ENCODE measurements around the gene ZNF775. TPM values are rescaled to one million over a fixed set of nuclear protein-coding genes. Genes with fewer than 3 reads are reported as not detected.

Gene ZNF775
- total and polyA plus RNA-seq, 8 donors: 4.0 to 11.7 (median 5.8) TPM

GRCh38 chr7:150340024-150340749 is 38.9 kb upstream of the ZNF775 start:
- peaks cover 0 to 20% of the 10 kb centered on the region in 2 donors for H3K4me1 ChIP-seq
- ATAC-seq (peak; percentile 59), DNase-seq (peak in 1 of 4 donors; percentile 44)
- peak overlapping the region; percentile 44 to 50 for H3K4me3 ChIP-seq
- no peaks in the 10 kb centered on the region for H3K9me3 ChIP-seq
- H3K27me3 ChIP-seq: peaks cover 8 to 50% of the 10 kb centered on the region in 2 donors
- TF ChIP-seq, protein P1, sequence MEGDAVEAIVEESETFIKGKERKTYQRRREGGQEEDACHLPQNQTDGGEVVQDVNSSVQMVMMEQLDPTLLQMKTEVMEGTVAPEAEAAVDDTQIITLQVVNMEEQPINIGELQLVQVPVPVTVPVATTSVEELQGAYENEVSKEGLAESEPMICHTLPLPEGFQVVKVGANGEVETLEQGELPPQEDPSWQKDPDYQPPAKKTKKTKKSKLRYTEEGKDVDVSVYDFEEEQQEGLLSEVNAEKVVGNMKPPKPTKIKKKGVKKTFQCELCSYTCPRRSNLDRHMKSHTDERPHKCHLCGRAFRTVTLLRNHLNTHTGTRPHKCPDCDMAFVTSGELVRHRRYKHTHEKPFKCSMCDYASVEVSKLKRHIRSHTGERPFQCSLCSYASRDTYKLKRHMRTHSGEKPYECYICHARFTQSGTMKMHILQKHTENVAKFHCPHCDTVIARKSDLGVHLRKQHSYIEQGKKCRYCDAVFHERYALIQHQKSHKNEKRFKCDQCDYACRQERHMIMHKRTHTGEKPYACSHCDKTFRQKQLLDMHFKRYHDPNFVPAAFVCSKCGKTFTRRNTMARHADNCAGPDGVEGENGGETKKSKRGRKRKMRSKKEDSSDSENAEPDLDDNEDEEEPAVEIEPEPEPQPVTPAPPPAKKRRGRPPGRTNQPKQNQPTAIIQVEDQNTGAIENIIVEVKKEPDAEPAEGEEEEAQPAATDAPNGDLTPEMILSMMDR (IDR thresholded peaks at IDR 0.05): no peak
- H3K27ac ChIP-seq: peak overlapping the region in 1 of 2 donors; percentile 73
- intact Hi-C loops (cut with DNase I): no loop called here
- H3K36me3 ChIP-seq: peaks cover 0 to 16% of the 10 kb centered on the region in 2 donors

GRCh38 chr7:150340875-150341262 is 38.3 kb upstream of the ZNF775 start:
- intact Hi-C loops (cut with DNase I): no loop called here
- ATAC-seq: no peak
- DNase-seq: peak in 1 of 4 donors; percentile 76
- H3K4me1 ChIP-seq: peaks cover 0 to 20% of the 10 kb centered on the region in 2 donors
- TF ChIP-seq, protein P1 (IDR thresholded peaks at IDR 0.05): no peak
- H3K36me3 ChIP-seq: peaks cover 0 to 16% of the 10 kb centered on the region in 2 donors
- H3K27me3 ChIP-seq: peaks cover 8 to 56% of the 10 kb centered on the region in 2 donors
- no peaks in the 10 kb centered on the region for H3K9me3 ChIP-seq
- H3K4me3 ChIP-seq: peak overlapping the region; percentile 44 to 50
- H3K27ac ChIP-seq: peak overlapping the region; percentile 67 to 73

DNA sequence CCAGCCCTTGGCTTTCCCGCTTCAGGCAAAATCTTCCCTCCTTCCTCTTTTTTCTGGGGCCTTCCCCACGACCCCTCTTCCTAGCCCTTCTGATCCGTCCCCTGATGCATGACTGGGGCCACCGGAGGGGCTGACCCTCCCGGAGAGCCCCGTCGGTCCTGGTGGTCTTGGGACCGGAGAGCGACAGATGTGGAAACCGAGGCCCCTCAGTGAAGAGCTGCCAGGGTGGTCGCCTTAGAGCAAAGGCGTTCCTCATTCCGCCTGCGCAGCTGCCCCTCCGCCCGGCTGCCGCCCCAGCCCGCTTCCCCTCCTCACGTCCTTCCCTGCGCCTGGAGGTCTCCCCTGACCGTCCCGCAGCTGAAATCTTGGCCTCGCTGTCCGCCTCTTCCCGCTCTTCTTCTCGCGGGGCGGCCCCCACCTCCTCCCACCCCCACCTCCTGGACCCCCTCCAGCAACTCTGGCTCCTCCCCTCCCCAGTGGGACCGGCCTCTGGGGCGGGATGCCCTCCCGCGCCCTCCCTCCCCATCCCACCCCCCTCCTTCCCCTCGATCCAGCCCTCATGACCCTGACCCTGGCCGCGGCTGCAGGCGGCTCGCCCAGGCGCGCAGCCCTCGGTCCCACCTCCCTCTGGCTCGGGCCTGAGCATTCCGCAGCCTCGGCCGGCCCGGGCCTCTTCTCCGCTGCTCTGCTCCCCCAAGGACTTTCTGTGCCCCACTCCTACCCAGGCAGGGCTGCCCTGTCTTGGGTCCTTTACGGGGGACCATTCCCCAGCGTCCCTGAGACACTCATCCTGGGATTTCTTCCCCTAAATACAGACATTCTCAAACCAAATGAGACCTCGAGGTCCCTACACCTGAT is 37.6 kb upstream of the ZNF775 start, which contains the start of gene RARRES2:
TSS of gene RARRES2 (minus strand) at position 367 of the 858 bp plus-strand sequence. CDS start 1,020 bp downstream, outside the sequence.
- TF ChIP-seq, protein P1 (IDR thresholded peaks at IDR 0.05): no peak
- no peaks in the 10 kb centered on the region for H3K9me3 ChIP-seq
- peak within 1 kb of the TSS; percentile 44 to 50 for H3K4me3 ChIP-seq
- peak; percentile 71 for ATAC-seq
- H3K27ac ChIP-seq: peak within 1 kb of the TSS; percentile 67 to 73
- peaks cover 0 to 20% of the 10 kb centered on the region in 2 donors for H3K4me1 ChIP-seq
- intact Hi-C loops (cut with DNase I): no loop called here
- H3K27me3 ChIP-seq: peaks cover 8 to 61% of the 10 kb centered on the region in 2 donors
- peak in 3 of 4 donors; percentile 51 to 91 (median 78) for DNase-seq
- H3K36me3 ChIP-seq: peaks cover 0 to 16% of the 10 kb centered on the region in 2 donors

- intact Hi-C loops (cut with DNase I): no loop called here
- TF ChIP-seq, protein P1 (IDR thresholded peaks at IDR 0.05): no peak
- DNase-seq (no peak), ATAC-seq (no peak)
- H3K27ac ChIP-seq: no peak overlapping the region
- H3K36me3 ChIP-seq: peaks cover 0 to 12% of the 10 kb centered on the region in 2 donors
- no peaks in the 10 kb centered on the region for H3K9me3 ChIP-seq
- H3K27me3 ChIP-seq: peaks cover 8 to 61% of the 10 kb centered on the region in 2 donors
- H3K4me3 ChIP-seq: no peak overlapping the region
- H3K4me1 ChIP-seq: peaks cover 0 to 20% of the 10 kb centered on the region in 2 donors
These were observed 37.1 kb upstream of the ZNF775 start for GRCh38 chr7:150342121-150342408.

DNA sequence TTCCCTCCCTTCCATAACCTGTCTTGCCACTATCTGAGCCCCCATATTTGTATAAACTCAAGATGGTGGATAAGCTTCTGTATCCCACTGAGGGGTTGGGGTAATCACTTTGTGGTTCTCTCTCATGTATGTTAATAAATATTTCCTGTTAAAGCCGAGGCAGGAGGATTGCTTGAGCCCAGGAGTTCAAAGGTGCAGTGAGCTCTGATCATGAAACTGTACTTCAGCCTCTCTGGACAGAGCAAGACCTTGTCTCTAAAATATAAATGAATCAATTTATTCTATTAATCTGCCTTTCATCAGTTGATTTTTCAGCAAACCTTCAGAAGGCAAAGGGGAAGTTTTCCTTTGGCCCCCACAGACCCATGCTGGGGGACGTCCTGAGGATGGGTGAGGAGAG is 35.9 kb upstream of the ZNF775 start:
- DNase-seq (no peak), ATAC-seq (no peak)
- H3K4me3 ChIP-seq: no peak overlapping the region
- no peak overlapping the region for H3K27ac ChIP-seq
- intact Hi-C loops (cut with DNase I): no loop called here
- H3K9me3 ChIP-seq: no peaks in the 10 kb centered on the region
- peaks cover 0 to under 1% of the 10 kb centered on the region in 2 donors for H3K36me3 ChIP-seq
- peaks cover 8 to 61% of the 10 kb centered on the region in 2 donors for H3K27me3 ChIP-seq
- peaks cover 0 to 20% of the 10 kb centered on the region in 2 donors for H3K4me1 ChIP-seq
- TF ChIP-seq, protein P1 (IDR thresholded peaks at IDR 0.05): no peak
